ENCODE results near the gene SNAP25. TPM values are rescaled to one million over a fixed set of nuclear protein-coding genes. Genes with fewer than 3 reads are reported as not detected.

SNAP25 gene
- total RNA-seq, 1 experiment from 2014 or later: 0.39 TPM

DNA sequence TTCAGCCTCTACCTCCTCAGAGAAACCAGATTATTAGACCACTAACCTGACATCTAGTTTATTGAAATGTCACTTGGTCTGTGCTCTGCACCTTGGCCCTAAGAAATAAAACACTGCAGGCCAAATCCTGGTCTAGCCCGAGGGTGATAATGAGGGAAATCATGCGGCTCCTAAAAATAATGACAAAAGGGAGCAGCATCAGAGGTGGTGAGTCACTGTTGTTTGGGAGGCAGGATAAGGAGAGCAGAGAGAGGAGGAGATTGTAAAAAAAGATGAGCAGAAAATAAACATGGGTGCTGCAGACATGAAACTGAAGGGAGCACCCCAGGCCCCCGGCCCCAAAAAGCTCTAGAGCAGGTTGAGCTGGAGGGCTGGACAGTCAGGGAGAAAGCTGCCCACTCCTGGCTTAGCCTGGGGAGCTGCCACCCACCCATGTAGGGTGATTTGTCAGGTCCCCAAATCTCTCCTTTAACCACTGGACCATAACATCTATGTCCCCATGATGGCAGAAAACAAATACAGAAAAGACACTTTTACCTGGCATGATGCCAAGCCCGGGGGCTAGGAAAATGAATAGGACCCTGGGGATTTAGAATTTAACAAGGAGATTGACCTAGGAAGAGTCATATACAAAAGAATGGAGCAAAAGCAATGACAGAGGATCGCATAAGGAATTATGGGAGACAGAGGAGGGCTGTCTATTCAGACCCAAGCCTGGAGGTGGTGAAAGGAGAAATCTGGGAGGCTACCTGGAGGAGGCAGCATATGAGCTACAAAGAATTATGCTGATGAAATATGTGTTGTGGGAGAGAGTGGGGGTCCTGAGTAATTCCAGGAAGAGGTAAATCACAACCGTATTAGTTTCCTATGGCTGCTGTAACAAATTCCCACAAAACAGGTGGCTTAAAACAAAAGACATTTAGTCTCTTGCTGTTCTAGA lies 103.7 kb downstream of the SNAP25 start:
- TF ChIP-seq EZH2phosphoT487 (IDR thresholded peaks at IDR 0.05; ENCODE audit: borderline replicate concordance): no peak
- no peak for ATAC-seq
- intact Hi-C loops (cut with micrococcal nuclease): no loop called here
- no TSS peak for BruUV-seq (replicated peaks)
- Histone ChIP-seq H3K4me2 (ENCODE audit: low read length) (no peak overlapping the region), H3K27ac (ENCODE audit: low read depth, low read length) (no peak overlapping the region), H3K79me2 (ENCODE audit: insufficient read depth, low read length) (no peaks in the 10 kb centered on the region), H3K36me3 (ENCODE audit: control insufficient read depth in 1 of 2, insufficient read depth in 2 of 2, low read length in 2 of 2) (no peaks in the 10 kb centered on the region), H3K27me3 (ENCODE audit: insufficient read depth, low read length) (no peaks in the 10 kb centered on the region), H3K9me2 (ENCODE audit: insufficient read depth) (no peaks in the 10 kb centered on the region), H3K4me3 (replicated peaks in 1 of 2; ENCODE audit: low read depth in 1 of 2, low read length in 2 of 2) (no peak overlapping the region), H3K4me1 (ENCODE audit: control insufficient read depth in 1 of 2, insufficient read depth in 2 of 2, low read length in 2 of 2) (no peaks in the 10 kb centered on the region), H3K9ac (ENCODE audit: low read length) (no peak overlapping the region), H3K9me3 (ENCODE audit: control insufficient read depth in 1 of 2, insufficient read depth in 1 of 2, low read depth in 1 of 2, low read length in 2 of 2) (no peaks in the 10 kb centered on the region), H2AFZ (ENCODE audit: low read depth, low read length, poor library complexity, severe bottlenecking) (no peak overlapping the region), H4K20me1 (ENCODE audit: insufficient read depth) (no peaks in the 10 kb centered on the region)
- RAD21 ChIA-PET (ENCODE audit: low non-redundant PET in 1 of 2, low total read pairs in 2 of 2, uncharacterized antibody in 2 of 2, unreplicated experiment in 2 of 2): no interaction called here
- CTCF ChIA-PET: no interaction called here
- DNase-seq (ENCODE audit: low read depth, low spot score): no peak
- POLR2A ChIA-PET: no interaction called here

DNA sequence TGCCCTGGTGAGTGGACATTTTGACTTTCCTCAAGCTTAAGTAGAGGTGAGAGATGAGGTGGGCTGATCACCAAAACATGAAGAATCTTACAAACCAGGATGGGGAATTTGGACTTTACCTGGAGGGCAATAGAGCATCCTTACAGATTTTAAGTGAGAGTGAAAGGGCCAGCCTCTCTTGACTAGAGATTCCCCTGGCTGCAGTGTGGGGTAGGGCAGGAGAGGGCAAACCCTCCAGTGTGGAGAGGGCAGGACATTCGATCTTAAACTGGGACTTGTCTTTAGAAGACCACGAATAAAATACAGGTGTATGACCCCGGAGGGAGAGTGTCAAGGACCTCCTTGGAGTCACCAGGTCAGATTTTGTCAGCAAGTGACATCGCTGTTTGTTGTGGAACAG lies 105.1 kb downstream of the SNAP25 start:
- DNase-seq (ENCODE audit: low read depth, low spot score) (no peak), ATAC-seq (no peak)
- no TSS peak for BruUV-seq (replicated peaks)
- H3K27me3 ChIP-seq (ENCODE audit: insufficient read depth, low read length): no peaks in the 10 kb centered on the region
- no peak overlapping the region for H3K4me2 ChIP-seq (ENCODE audit: low read length)
- intact Hi-C loops (cut with micrococcal nuclease): no loop called here
- H3K27ac ChIP-seq (ENCODE audit: low read depth, low read length): no peak overlapping the region
- H3K9me2 ChIP-seq (ENCODE audit: insufficient read depth): no peaks in the 10 kb centered on the region
- TF ChIP-seq, protein P1, sequence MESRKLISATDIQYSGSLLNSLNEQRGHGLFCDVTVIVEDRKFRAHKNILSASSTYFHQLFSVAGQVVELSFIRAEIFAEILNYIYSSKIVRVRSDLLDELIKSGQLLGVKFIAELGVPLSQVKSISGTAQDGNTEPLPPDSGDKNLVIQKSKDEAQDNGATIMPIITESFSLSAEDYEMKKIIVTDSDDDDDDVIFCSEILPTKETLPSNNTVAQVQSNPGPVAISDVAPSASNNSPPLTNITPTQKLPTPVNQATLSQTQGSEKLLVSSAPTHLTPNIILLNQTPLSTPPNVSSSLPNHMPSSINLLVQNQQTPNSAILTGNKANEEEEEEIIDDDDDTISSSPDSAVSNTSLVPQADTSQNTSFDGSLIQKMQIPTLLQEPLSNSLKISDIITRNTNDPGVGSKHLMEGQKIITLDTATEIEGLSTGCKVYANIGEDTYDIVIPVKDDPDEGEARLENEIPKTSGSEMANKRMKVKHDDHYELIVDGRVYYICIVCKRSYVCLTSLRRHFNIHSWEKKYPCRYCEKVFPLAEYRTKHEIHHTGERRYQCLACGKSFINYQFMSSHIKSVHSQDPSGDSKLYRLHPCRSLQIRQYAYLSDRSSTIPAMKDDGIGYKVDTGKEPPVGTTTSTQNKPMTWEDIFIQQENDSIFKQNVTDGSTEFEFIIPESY (IDR thresholded peaks at IDR 0.05; ENCODE audit: extremely low read depth, insufficient replicate concordance, low read length): no peak
- TF ChIP-seq, protein P2, sequence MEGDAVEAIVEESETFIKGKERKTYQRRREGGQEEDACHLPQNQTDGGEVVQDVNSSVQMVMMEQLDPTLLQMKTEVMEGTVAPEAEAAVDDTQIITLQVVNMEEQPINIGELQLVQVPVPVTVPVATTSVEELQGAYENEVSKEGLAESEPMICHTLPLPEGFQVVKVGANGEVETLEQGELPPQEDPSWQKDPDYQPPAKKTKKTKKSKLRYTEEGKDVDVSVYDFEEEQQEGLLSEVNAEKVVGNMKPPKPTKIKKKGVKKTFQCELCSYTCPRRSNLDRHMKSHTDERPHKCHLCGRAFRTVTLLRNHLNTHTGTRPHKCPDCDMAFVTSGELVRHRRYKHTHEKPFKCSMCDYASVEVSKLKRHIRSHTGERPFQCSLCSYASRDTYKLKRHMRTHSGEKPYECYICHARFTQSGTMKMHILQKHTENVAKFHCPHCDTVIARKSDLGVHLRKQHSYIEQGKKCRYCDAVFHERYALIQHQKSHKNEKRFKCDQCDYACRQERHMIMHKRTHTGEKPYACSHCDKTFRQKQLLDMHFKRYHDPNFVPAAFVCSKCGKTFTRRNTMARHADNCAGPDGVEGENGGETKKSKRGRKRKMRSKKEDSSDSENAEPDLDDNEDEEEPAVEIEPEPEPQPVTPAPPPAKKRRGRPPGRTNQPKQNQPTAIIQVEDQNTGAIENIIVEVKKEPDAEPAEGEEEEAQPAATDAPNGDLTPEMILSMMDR (IDR thresholded peaks at IDR 0.05 in 2 of 3, conservative IDR thresholded peaks at IDR 0.05 in 1 of 3; ENCODE audit: borderline replicate concordance in 1 of 3, insufficient read depth in 1 of 3, low read depth in 2 of 3, low read length in 2 of 3): 0 out of 6 replicates have a peak, but pooled peaks of 1 of the 3 experiments have one; percentile 5
- H3K36me3 ChIP-seq (ENCODE audit: control insufficient read depth in 1 of 2, insufficient read depth in 2 of 2, low read length in 2 of 2): no peaks in the 10 kb centered on the region
- no peaks in the 10 kb centered on the region for H3K79me2 ChIP-seq (ENCODE audit: insufficient read depth, low read length)
- no peaks in the 10 kb centered on the region for H3K9me3 ChIP-seq (ENCODE audit: control insufficient read depth in 1 of 2, insufficient read depth in 1 of 2, low read depth in 1 of 2, low read length in 2 of 2)
- CTCF ChIA-PET: no interaction called here
- H4K20me1 ChIP-seq (ENCODE audit: insufficient read depth): no peaks in the 10 kb centered on the region
- no peak overlapping the region for H2AFZ ChIP-seq (ENCODE audit: low read depth, low read length, poor library complexity, severe bottlenecking)
- no peak overlapping the region for H3K4me3 ChIP-seq (replicated peaks in 1 of 2; ENCODE audit: low read depth in 1 of 2, low read length in 2 of 2)
- H3K9ac ChIP-seq (ENCODE audit: low read length): no peak overlapping the region
- POLR2A ChIA-PET: no interaction called here
- RAD21 ChIA-PET (ENCODE audit: low non-redundant PET in 1 of 2, low total read pairs in 2 of 2, uncharacterized antibody in 2 of 2, unreplicated experiment in 2 of 2): no interaction called here
- H3K4me1 ChIP-seq (ENCODE audit: control insufficient read depth in 1 of 2, insufficient read depth in 2 of 2, low read length in 2 of 2): no peaks in the 10 kb centered on the region
